ENCODE results near the gene PRPH. TPM values are rescaled to one million over a fixed set of nuclear protein-coding genes. Genes with fewer than 3 reads are reported as not detected.

The PRPH gene
- total RNA-seq, 1 donor from 2014 or later: 0.70 TPM

DNA sequence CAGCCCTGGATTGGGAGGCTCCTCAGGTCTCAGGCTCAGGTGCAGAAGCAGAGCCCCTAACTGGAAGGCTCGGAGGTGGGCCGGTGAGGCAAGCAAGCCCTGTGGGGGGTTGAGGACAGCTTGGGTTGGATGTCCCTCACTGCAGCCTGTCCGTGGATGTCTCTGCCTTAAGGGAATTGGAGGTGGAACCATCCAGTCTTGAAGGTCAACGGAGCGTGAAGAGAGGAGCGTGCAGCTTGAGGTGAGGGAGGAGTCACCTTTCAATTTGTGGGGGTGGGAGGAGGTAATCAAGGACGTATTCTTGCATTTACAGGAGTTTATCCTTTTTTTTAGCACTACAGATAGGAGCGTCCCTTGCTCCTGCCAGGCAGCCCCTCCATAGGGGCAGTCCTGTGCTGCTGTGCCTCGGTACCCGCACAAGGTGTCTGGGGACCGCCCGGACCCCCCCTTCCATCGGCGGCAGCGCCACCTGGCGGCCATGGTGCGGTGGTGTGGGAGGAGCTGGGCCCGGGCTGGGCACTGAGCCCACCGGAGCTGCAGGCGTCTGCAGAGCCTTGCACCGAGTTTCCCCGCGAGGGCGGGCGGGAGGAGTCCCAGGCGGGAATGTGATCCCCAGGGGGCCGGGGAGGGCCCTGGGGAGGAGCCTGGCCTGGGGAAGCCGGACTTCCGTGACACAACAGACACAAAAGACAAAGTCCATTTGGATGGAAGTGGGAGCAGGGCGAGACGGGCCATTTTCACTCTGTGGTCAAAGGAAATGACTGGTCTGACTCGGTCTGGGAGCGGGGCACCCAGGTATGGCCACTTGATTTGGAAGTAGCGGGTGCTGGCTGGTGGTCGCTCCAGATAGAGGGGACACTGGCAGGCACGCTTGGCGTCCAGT lies 52.6 kb downstream of the PRPH start:
- Mint-ChIP-seq H3K27ac (ENCODE audit: unreplicated experiment) (peak overlapping the region; percentile 50), H3K4me3 (peak overlapping the region; percentile 70), H3K36me3 (ENCODE audit: low read depth) (no peaks in the 10 kb centered on the region), H3K27me3 (ENCODE audit: low read depth) (peaks cover 84% of the 10 kb centered on the region), H3K4me1 (peaks cover 35% of the 10 kb centered on the region), H3K9me3 (no peaks in the 10 kb centered on the region)
- TF ChIP-seq, protein P1, sequence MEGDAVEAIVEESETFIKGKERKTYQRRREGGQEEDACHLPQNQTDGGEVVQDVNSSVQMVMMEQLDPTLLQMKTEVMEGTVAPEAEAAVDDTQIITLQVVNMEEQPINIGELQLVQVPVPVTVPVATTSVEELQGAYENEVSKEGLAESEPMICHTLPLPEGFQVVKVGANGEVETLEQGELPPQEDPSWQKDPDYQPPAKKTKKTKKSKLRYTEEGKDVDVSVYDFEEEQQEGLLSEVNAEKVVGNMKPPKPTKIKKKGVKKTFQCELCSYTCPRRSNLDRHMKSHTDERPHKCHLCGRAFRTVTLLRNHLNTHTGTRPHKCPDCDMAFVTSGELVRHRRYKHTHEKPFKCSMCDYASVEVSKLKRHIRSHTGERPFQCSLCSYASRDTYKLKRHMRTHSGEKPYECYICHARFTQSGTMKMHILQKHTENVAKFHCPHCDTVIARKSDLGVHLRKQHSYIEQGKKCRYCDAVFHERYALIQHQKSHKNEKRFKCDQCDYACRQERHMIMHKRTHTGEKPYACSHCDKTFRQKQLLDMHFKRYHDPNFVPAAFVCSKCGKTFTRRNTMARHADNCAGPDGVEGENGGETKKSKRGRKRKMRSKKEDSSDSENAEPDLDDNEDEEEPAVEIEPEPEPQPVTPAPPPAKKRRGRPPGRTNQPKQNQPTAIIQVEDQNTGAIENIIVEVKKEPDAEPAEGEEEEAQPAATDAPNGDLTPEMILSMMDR (conservative IDR thresholded peaks at IDR 0.05): peak; percentile 99
- DNase-seq (ENCODE audit: low read depth, low spot score): peak; percentile 86

Other genes starting within 250 kb of the PRPH start
- 99.8 and 107 TPM in 2 replicates for gene KMT2D, start 234.4 kb upstream of the PRPH start, total RNA-seq
- gene RHEBL1, start 225.2 kb upstream of the PRPH start, total RNA-seq: 1.2 and 2.1 TPM in 2 replicates
- gene DHH, start 200.3 kb upstream of the PRPH start, total RNA-seq: 1.5 TPM in 2 replicates
- gene LMBR1L, start 184.3 kb upstream of the PRPH start, total RNA-seq: 101 TPM in 2 replicates
- gene TUBA1B, start 163.8 kb upstream of the PRPH start, total RNA-seq: 3,094 and 3,153 TPM in 2 replicates
- gene TUBA1A, start 106.1 kb upstream of the PRPH start, total RNA-seq: 1,729 and 1,742 TPM in 2 replicates
- 203 and 208 TPM in 2 replicates for gene TUBA1C, start 30.1 kb upstream of the PRPH start, total RNA-seq
- 88.0 and 91.2 TPM in 2 replicates for gene TROAP, start 28.1 kb downstream of the PRPH start, total RNA-seq
- 0.63 and 0.80 TPM in 2 replicates for gene C1QL4, start 42.0 kb downstream of the PRPH start, total RNA-seq
- 0.32 and 0.35 TPM in 2 replicates for gene DNAJC22, start 51.7 kb downstream of the PRPH start, total RNA-seq
- gene SPATS2, start 72.3 kb downstream of the PRPH start, total RNA-seq: 45.2 and 45.7 TPM in 2 replicates
- gene KCNH3, start 243.9 kb downstream of the PRPH start, total RNA-seq: 0.16 and 0.34 TPM in 2 replicates

Measured in neural crest cell (in vitro differentiated cells).